ENCODE measurements around the gene TNC.

- TF ChIP-seq CTCF (IDR thresholded peaks at IDR 0.05): no peak
- no peak for TF ChIP-seq POLR2A (IDR thresholded peaks at IDR 0.05)
Measured at GRCh38 chr9:115008536-115009270, 109.3 kb downstream of the TNC start.

All from heart left ventricle (tissue), 13 donors.